Activated naive CD4-positive, alpha-beta T cell treated with anti-CD3 and anti-CD28 coated beads, Interleukin-2, amount 50 U/mL, for 24 hours (primary cell): ENCODE results near the gene SLU7.

Experiments used
- H3K27ac Mint-ChIP-seq: one replicate; pipeline ENCODE4 v1.8.0; 2021; ENCODE audit warnings: mild to moderate bottlenecking, mixed read lengths
- H3K27me3 Mint-ChIP-seq: one replicate; pipeline ENCODE4 v1.8.0; 2021; ENCODE audit warnings: mixed read lengths
- H3K36me3 Mint-ChIP-seq: one replicate; pipeline ENCODE4 v1.8.0; 2021; ENCODE audit warnings: mixed read lengths
- H3K4me1 Mint-ChIP-seq: one replicate; pipeline ENCODE4 v1.8.0; 2021; ENCODE audit warnings: mixed read lengths
- H3K4me3 Mint-ChIP-seq: one replicate; pipeline ENCODE4 v1.8.0; 2021; ENCODE audit warnings: mild to moderate bottlenecking, mixed read lengths
- H3K9me3 Mint-ChIP-seq: one replicate; pipeline ENCODE4 v1.8.0; 2021; ENCODE audit warnings: mixed read lengths

SLU7 gene

GRCh38 chr5:160456480-160457177, 37.7 kb upstream of the SLU7 start:
- Mint-ChIP-seq H3K27me3 (peaks cover 2% of the 10 kb centered on the region), H3K27ac (no peak overlapping the region), H3K4me3 (no peak overlapping the region), H3K4me1 (peaks cover 7% of the 10 kb centered on the region), H3K36me3 (peaks cover 2% of the 10 kb centered on the region), H3K9me3 (no peaks in the 10 kb centered on the region)

GRCh38 chr5:160455600-160455999, 36.7 kb upstream of the SLU7 start:
- H3K27ac Mint-ChIP-seq = no peak overlapping the region
- H3K27me3 Mint-ChIP-seq = peaks cover 2% of the 10 kb centered on the region
- H3K36me3 Mint-ChIP-seq = peaks cover 2% of the 10 kb centered on the region
- no peaks in the 10 kb centered on the region for H3K9me3 Mint-ChIP-seq
- peaks cover 7% of the 10 kb centered on the region for H3K4me1 Mint-ChIP-seq
- no peak overlapping the region for H3K4me3 Mint-ChIP-seq

GRCh38 chr5:160453751-160454150, 34.9 kb upstream of the SLU7 start:
- Mint-ChIP-seq H3K27ac (no peak overlapping the region), H3K4me3 (no peak overlapping the region), H3K4me1 (peaks cover under 1% of the 10 kb centered on the region), H3K9me3 (peaks cover 4% of the 10 kb centered on the region), H3K27me3 (peaks cover 2% of the 10 kb centered on the region), H3K36me3 (peaks cover 2% of the 10 kb centered on the region)

- peaks cover 2% of the 10 kb centered on the region for H3K36me3 Mint-ChIP-seq
- no peak overlapping the region for H3K27ac Mint-ChIP-seq
- H3K27me3 Mint-ChIP-seq = peaks cover 2% of the 10 kb centered on the region
- H3K4me1 Mint-ChIP-seq = no peaks in the 10 kb centered on the region
- H3K9me3 Mint-ChIP-seq = peaks cover 4% of the 10 kb centered on the region
- no peak overlapping the region for H3K4me3 Mint-ChIP-seq
Measured at GRCh38 chr5:160452795-160453194, 33.9 kb upstream of the SLU7 start.

- no peak overlapping the region for H3K4me3 Mint-ChIP-seq
- H3K27ac Mint-ChIP-seq = no peak overlapping the region
- no peaks in the 10 kb centered on the region for H3K4me1 Mint-ChIP-seq
- peaks cover 2% of the 10 kb centered on the region for H3K36me3 Mint-ChIP-seq
- H3K27me3 Mint-ChIP-seq = peaks cover 2% of the 10 kb centered on the region
- H3K9me3 Mint-ChIP-seq = peaks cover 4% of the 10 kb centered on the region
Measured at GRCh38 chr5:160452036-160452435, 33.2 kb upstream of the SLU7 start.

GRCh38 chr5:160451281-160451680, 32.4 kb upstream of the SLU7 start:
- Mint-ChIP-seq H3K36me3 (peaks cover 2% of the 10 kb centered on the region), H3K4me3 (no peak overlapping the region), H3K27ac (no peak overlapping the region), H3K4me1 (no peaks in the 10 kb centered on the region), H3K9me3 (peaks cover 4% of the 10 kb centered on the region), H3K27me3 (peaks cover 2% of the 10 kb centered on the region)

- Mint-ChIP-seq H3K4me3 (no peak overlapping the region), H3K27ac (no peak overlapping the region), H3K36me3 (peaks cover under 1% of the 10 kb centered on the region), H3K27me3 (no peaks in the 10 kb centered on the region), H3K9me3 (peaks cover 4% of the 10 kb centered on the region), H3K4me1 (peaks cover 4% of the 10 kb centered on the region)
Measured at GRCh38 chr5:160450164-160450932, 31.5 kb upstream of the SLU7 start.

GRCh38 chr5:160449458-160449857, 30.6 kb upstream of the SLU7 start:
- Mint-ChIP-seq H3K36me3 (no peaks in the 10 kb centered on the region), H3K27ac (no peak overlapping the region), H3K4me1 (peaks cover 8% of the 10 kb centered on the region), H3K27me3 (no peaks in the 10 kb centered on the region), H3K4me3 (no peak overlapping the region), H3K9me3 (peaks cover 4% of the 10 kb centered on the region)

GRCh38 chr5:160448886-160449285, 30.0 kb upstream of the SLU7 start:
- no peaks in the 10 kb centered on the region for H3K36me3 Mint-ChIP-seq
- H3K27me3 Mint-ChIP-seq = no peaks in the 10 kb centered on the region
- peaks cover 4% of the 10 kb centered on the region for H3K9me3 Mint-ChIP-seq
- no peak overlapping the region for H3K27ac Mint-ChIP-seq
- H3K4me3 Mint-ChIP-seq = no peak overlapping the region
- peaks cover 8% of the 10 kb centered on the region for H3K4me1 Mint-ChIP-seq

GRCh38 chr5:160445751-160446150, 26.9 kb upstream of the SLU7 start:
- Mint-ChIP-seq H3K27ac (peak overlapping the region; percentile 66), H3K9me3 (peaks cover 4% of the 10 kb centered on the region)

GRCh38 chr5:160445132-160445531, 26.3 kb upstream of the SLU7 start:
- peaks cover 20% of the 10 kb centered on the region for H3K4me1 Mint-ChIP-seq
- no peak overlapping the region for H3K27ac Mint-ChIP-seq
- no peaks in the 10 kb centered on the region for H3K36me3 Mint-ChIP-seq

More at GRCh38 chr5:160445751-160446150, 26.9 kb upstream of the SLU7 start:
- Mint-ChIP-seq H3K4me3 (no peak overlapping the region), H3K4me1 (peaks cover 14% of the 10 kb centered on the region), H3K36me3 (no peaks in the 10 kb centered on the region), H3K27me3 (no peaks in the 10 kb centered on the region)

GRCh38 chr5:160444407-160444806, 25.5 kb upstream of the SLU7 start:
- Mint-ChIP-seq H3K36me3 (no peaks in the 10 kb centered on the region), H3K27me3 (no peaks in the 10 kb centered on the region), H3K4me1 (peaks cover 22% of the 10 kb centered on the region), H3K27ac (no peak overlapping the region), H3K4me3 (no peak overlapping the region), H3K9me3 (peaks cover under 1% of the 10 kb centered on the region)

More at GRCh38 chr5:160445132-160445531, 26.3 kb upstream of the SLU7 start:
- H3K9me3 Mint-ChIP-seq = peaks cover 4% of the 10 kb centered on the region
- H3K27me3 Mint-ChIP-seq = no peaks in the 10 kb centered on the region
- no peak overlapping the region for H3K4me3 Mint-ChIP-seq

GRCh38 chr5:160442824-160443431, 24.0 kb upstream of the SLU7 start:
- Mint-ChIP-seq H3K4me3 (no peak overlapping the region), H3K4me1 (peaks cover 33% of the 10 kb centered on the region), H3K9me3 (no peaks in the 10 kb centered on the region), H3K27ac (no peak overlapping the region), H3K36me3 (no peaks in the 10 kb centered on the region), H3K27me3 (no peaks in the 10 kb centered on the region)

- H3K27me3 Mint-ChIP-seq = no peaks in the 10 kb centered on the region
- H3K27ac Mint-ChIP-seq = peak overlapping the region; percentile 43
- H3K4me1 Mint-ChIP-seq = peaks cover 33% of the 10 kb centered on the region
- H3K36me3 Mint-ChIP-seq = no peaks in the 10 kb centered on the region
- no peaks in the 10 kb centered on the region for H3K9me3 Mint-ChIP-seq
- no peak overlapping the region for H3K4me3 Mint-ChIP-seq
Measured at GRCh38 chr5:160441311-160441781, 22.5 kb upstream of the SLU7 start.

GRCh38 chr5:160439205-160439600, 20.3 kb upstream of the SLU7 start:
- Mint-ChIP-seq H3K36me3 (no peaks in the 10 kb centered on the region), H3K9me3 (no peaks in the 10 kb centered on the region), H3K4me1 (peaks cover 24% of the 10 kb centered on the region), H3K4me3 (peak overlapping the region; percentile 96), H3K27ac (peak overlapping the region; percentile 96), H3K27me3 (peaks cover 2% of the 10 kb centered on the region)
